Measurements from ENCODE around the gene TBC1D19. TPM values are rescaled to one million over a fixed set of nuclear protein-coding genes. Genes with fewer than 3 reads are reported as not detected.

The TBC1D19 gene
- total and polyA plus RNA-seq, 4 donors, result 2.1 to 41.6 (median 8.3) TPM

DNA sequence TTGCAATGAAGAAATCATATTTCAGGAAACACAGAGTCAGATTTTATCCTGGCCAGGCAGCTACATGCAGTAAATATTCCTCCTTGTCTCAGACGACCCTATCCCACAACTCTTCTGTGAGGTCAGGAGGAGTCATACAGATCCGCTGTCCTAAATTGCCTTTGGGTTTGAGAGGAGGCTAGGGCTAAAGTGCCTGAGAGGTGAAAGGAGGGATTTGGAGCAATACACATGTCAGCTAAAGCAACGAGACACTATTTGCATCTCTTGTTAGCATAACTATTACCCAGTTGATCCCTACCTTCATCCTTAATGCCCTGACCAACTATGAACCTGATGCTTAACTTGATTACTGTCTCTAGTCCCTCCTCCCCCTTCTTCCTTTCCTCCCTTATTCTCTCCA, 98.6 kb downstream of the TBC1D19 start:
- H3K9ac ChIP-seq (ENCODE audit: insufficient read depth in 1 of 2, low read length in 2 of 2), result no peak overlapping the region
- 88 to 92% methylated on average over 3 of the region's 3 CpGs for WGBS, 2 donors
- H3K4me1 ChIP-seq (ENCODE audit: control insufficient read depth in 5 of 5, insufficient read depth in 5 of 5, low read length in 5 of 5), result no peaks in the 10 kb centered on the region
- H3K9me3 ChIP-seq (ENCODE audit: control insufficient read depth in 4 of 4, insufficient read depth in 3 of 4, low read length in 3 of 4), result peaks cover 0 to 12% (median 3%) of the 10 kb centered on the region in 4 donors
- no peak overlapping the region for H3K27ac ChIP-seq (ENCODE audit: low read depth in 1 of 2, low read length in 1 of 2)
- no peak for ATAC-seq (ENCODE audit: insufficient read depth, low FRiP score)
- TF ChIP-seq, protein P1, sequence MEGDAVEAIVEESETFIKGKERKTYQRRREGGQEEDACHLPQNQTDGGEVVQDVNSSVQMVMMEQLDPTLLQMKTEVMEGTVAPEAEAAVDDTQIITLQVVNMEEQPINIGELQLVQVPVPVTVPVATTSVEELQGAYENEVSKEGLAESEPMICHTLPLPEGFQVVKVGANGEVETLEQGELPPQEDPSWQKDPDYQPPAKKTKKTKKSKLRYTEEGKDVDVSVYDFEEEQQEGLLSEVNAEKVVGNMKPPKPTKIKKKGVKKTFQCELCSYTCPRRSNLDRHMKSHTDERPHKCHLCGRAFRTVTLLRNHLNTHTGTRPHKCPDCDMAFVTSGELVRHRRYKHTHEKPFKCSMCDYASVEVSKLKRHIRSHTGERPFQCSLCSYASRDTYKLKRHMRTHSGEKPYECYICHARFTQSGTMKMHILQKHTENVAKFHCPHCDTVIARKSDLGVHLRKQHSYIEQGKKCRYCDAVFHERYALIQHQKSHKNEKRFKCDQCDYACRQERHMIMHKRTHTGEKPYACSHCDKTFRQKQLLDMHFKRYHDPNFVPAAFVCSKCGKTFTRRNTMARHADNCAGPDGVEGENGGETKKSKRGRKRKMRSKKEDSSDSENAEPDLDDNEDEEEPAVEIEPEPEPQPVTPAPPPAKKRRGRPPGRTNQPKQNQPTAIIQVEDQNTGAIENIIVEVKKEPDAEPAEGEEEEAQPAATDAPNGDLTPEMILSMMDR (IDR thresholded peaks at IDR 0.05; ENCODE audit: control extremely low read depth, extremely low read depth), result no peak
- DNase-seq, result no peak
- no peaks in the 10 kb centered on the region for H3K27me3 ChIP-seq (ENCODE audit: control insufficient read depth in 3 of 3, insufficient read depth in 3 of 3, low read length in 2 of 3)
- H3K36me3 ChIP-seq (ENCODE audit: control insufficient read depth in 4 of 4, insufficient read depth in 4 of 4, low read length in 4 of 4), result peaks cover 0 to 20% (median 7%) of the 10 kb centered on the region in 4 donors
- no peak overlapping the region for H3K4me3 ChIP-seq

DNA sequence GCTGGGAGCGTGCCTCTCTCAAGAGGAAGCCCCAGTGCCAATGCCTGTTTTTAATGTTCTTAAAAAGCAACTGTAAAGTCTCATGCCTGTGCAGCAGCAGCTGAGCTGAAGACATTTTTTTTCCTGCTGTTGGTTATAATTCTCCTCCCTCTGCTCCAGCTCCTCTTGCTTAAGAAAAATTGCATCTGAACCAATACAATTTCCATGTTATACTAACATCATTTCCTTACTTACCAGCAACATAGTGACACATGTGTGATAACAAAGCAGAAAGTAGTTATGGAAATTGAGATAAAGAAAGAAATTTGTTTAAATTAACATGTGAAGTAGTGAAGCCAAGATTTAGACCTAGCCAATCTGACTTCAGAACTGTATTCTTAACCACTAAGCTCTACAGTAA, 101.4 kb downstream of the TBC1D19 start:
- TF ChIP-seq, protein P1 (IDR thresholded peaks at IDR 0.05; ENCODE audit: control extremely low read depth, extremely low read depth), result no peak
- Histone ChIP-seq H3K27me3 (ENCODE audit: control insufficient read depth in 3 of 3, insufficient read depth in 3 of 3, low read length in 2 of 3) (no peaks in the 10 kb centered on the region), H3K9me3 (ENCODE audit: control insufficient read depth in 4 of 4, insufficient read depth in 3 of 4, low read length in 3 of 4) (no peaks in the 10 kb centered on the region), H3K4me1 (ENCODE audit: control insufficient read depth in 5 of 5, insufficient read depth in 5 of 5, low read length in 5 of 5) (no peaks in the 10 kb centered on the region), H3K9ac (ENCODE audit: insufficient read depth in 1 of 2, low read length in 2 of 2) (no peak overlapping the region), H3K4me3 (no peak overlapping the region), H3K36me3 (ENCODE audit: control insufficient read depth in 4 of 4, insufficient read depth in 4 of 4, low read length in 4 of 4) (peaks cover 0 to 5% (median 5%) of the 10 kb centered on the region in 4 donors), H3K27ac (ENCODE audit: low read depth in 1 of 2, low read length in 1 of 2) (no peak overlapping the region)
- ATAC-seq (ENCODE audit: insufficient read depth, low FRiP score) (no peak), DNase-seq (peak in 1 of 3 donors; percentile 17)
- WGBS, 2 donors, result 86 to 94% methylated on average over 1 of the region's 1 CpG

DNA sequence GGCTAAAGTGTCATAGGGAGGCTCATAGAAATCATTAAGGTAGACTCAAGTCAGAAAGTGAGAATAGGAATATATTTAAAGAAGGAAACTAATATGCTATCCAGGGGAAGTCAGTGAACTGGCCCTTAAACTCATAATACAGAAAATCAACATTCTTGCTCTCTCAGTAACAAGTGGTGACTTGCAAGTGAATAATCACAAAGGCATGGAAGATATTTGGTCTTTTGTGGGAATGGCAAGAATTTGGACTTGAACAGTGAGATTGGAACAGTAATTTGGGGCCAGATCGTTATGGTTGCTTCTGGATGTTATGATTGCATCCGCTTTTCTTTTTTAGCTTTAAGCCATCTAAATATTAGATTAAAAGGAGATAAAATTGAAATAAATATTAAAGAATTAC, 103.8 kb downstream of the TBC1D19 start:
- WGBS, 2 donors, result 86 to 90% methylated on average over 2 of the region's 2 CpGs
- no peak for DNase-seq
- Histone ChIP-seq H3K4me3 (no peak overlapping the region), H3K9me3 (ENCODE audit: control insufficient read depth in 4 of 4, insufficient read depth in 3 of 4, low read length in 3 of 4) (no peaks in the 10 kb centered on the region), H3K27ac (ENCODE audit: low read depth in 1 of 2, low read length in 1 of 2) (no peak overlapping the region), H3K36me3 (ENCODE audit: control insufficient read depth in 4 of 4, insufficient read depth in 4 of 4, low read length in 4 of 4) (peaks cover 1 to 10% (median 7%) of the 10 kb centered on the region in 4 donors), H3K9ac (ENCODE audit: insufficient read depth in 1 of 2, low read length in 2 of 2) (no peak overlapping the region), H3K27me3 (ENCODE audit: control insufficient read depth in 3 of 3, insufficient read depth in 3 of 3, low read length in 2 of 3) (no peaks in the 10 kb centered on the region), H3K4me1 (ENCODE audit: control insufficient read depth in 5 of 5, insufficient read depth in 5 of 5, low read length in 5 of 5) (no peaks in the 10 kb centered on the region)
- TF ChIP-seq, protein P1 (IDR thresholded peaks at IDR 0.05; ENCODE audit: control extremely low read depth, extremely low read depth), result no peak
- no peak for ATAC-seq (ENCODE audit: insufficient read depth, low FRiP score)

DNA sequence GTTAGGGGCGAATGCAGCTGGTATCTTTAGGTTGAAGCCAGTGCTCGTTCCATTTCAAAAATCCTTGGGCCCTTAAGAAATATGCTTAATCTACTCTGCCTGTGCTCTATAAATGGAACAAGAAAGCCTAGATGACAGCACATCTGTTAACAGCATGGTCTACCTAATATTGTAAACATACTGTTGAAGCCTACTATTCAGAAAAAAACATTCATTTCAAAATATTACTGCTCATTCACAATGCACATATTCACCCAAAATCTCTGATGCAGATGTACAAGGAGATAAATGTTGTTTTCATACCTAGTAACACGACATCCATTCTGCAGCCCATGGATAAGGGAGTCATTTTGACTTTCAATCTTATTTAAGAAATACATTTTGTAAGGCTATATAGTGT, 106.6 kb downstream of the TBC1D19 start:
- DNase-seq (no peak), ATAC-seq (ENCODE audit: insufficient read depth, low FRiP score) (no peak)
- TF ChIP-seq, protein P1 (IDR thresholded peaks at IDR 0.05; ENCODE audit: control extremely low read depth, extremely low read depth), result no peak
- H3K4me3 ChIP-seq, result no peak overlapping the region
- H3K27me3 ChIP-seq (ENCODE audit: control insufficient read depth in 3 of 3, insufficient read depth in 3 of 3, low read length in 2 of 3), result no peaks in the 10 kb centered on the region
- H3K36me3 ChIP-seq (ENCODE audit: control insufficient read depth in 4 of 4, insufficient read depth in 4 of 4, low read length in 4 of 4), result peaks cover 1 to 9% (median 5%) of the 10 kb centered on the region in 4 donors
- peaks cover 0 to 1% (median 0%) of the 10 kb centered on the region in 4 donors for H3K9me3 ChIP-seq (ENCODE audit: control insufficient read depth in 4 of 4, insufficient read depth in 3 of 4, low read length in 3 of 4)
- H3K27ac ChIP-seq (ENCODE audit: low read depth in 1 of 2, low read length in 1 of 2), result no peak overlapping the region
- no peaks in the 10 kb centered on the region for H3K4me1 ChIP-seq (ENCODE audit: control insufficient read depth in 5 of 5, insufficient read depth in 5 of 5, low read length in 5 of 5)
- no peak overlapping the region for H3K9ac ChIP-seq (ENCODE audit: insufficient read depth in 1 of 2, low read length in 2 of 2)
- WGBS, 2 donors, result 97 to 99% methylated on average over 3 of the region's 3 CpGs
